ENCODE measurements around the gene AP3B1.
"Not testable (repeated sequence)": the region's sequence is repeated elsewhere in the genome, so short reads cannot be mapped to it uniquely, and the experiment has no call there.

GRCh38 chr5:78066722-78067121 is 227.8 kb downstream of the AP3B1 start:
- TF ChIP-seq, protein P1, sequence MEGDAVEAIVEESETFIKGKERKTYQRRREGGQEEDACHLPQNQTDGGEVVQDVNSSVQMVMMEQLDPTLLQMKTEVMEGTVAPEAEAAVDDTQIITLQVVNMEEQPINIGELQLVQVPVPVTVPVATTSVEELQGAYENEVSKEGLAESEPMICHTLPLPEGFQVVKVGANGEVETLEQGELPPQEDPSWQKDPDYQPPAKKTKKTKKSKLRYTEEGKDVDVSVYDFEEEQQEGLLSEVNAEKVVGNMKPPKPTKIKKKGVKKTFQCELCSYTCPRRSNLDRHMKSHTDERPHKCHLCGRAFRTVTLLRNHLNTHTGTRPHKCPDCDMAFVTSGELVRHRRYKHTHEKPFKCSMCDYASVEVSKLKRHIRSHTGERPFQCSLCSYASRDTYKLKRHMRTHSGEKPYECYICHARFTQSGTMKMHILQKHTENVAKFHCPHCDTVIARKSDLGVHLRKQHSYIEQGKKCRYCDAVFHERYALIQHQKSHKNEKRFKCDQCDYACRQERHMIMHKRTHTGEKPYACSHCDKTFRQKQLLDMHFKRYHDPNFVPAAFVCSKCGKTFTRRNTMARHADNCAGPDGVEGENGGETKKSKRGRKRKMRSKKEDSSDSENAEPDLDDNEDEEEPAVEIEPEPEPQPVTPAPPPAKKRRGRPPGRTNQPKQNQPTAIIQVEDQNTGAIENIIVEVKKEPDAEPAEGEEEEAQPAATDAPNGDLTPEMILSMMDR (IDR thresholded peaks at IDR 0.05; ENCODE audit: borderline replicate concordance, extremely low read depth, low read length, poor library complexity, severe bottlenecking): not testable (repeated sequence)
- TF ChIP-seq EZH2 (IDR thresholded peaks at IDR 0.05; ENCODE audit: borderline replicate concordance, low read depth, low read length, severe bottlenecking): not testable (repeated sequence)
